B cell (primary cell): ENCODE results near the gene GRPEL1.

ENCODE experiments used
- CTCF ChIP-seq: fragments of 200-600 bp; IDR thresholded peaks from one replicate; pipeline ENCODE4 v1.8.0; 2022; ENCODE audit warnings: antibody characterized with exemption, mild to moderate bottlenecking
- EZH2 ChIP-seq: IDR thresholded peaks from 2 replicates; pipeline ENCODE4 v1.6.1; 2012; ENCODE audit warnings: borderline replicate concordance, low read depth, mild to moderate bottlenecking, moderate library complexity, low read length; ENCODE audit not compliant: insufficient read depth, poor library complexity, severe bottlenecking

- TF ChIP-seq EZH2 (no peak), CTCF (no peak)
These were observed 30.4 kb downstream of the GRPEL1 start for GRCh38 chr4:7037425-7037824.
